KOPT-K1 (cell line): Measurements from ENCODE around the gene PTX4.

Experiments used
- H3K27ac ChIP-seq: fragments of 200-600 bp; sonication (generic); 2 replicates; pipeline ENCODE4 v1.5.1; 2016; ENCODE audit warnings: antibody characterized with exemption, mild to moderate bottlenecking, low read depth, low read length; ENCODE audit not compliant: poor library complexity, severe bottlenecking
- H3K36me3 ChIP-seq: fragments of 200-600 bp; sonication (generic); 2 replicates; pipeline ENCODE4 v1.5.1; 2017; ENCODE audit warnings: antibody characterized with exemption, mild to moderate bottlenecking, low read length, moderate library complexity; ENCODE audit not compliant: insufficient read depth
- H3K9me3 ChIP-seq: fragments of 200-600 bp; sonication (generic); 2 replicates; pipeline ENCODE4 v1.5.1; 2017; ENCODE audit warnings: antibody characterized with exemption, low read length, mild to moderate bottlenecking; ENCODE audit not compliant: insufficient read depth, poor library complexity, severe bottlenecking

The PTX4 gene

GRCh38 chr16:1454561-1454960 lies 34.2 kb downstream of the PTX4 start:
- peaks cover 53% of the 10 kb centered on the region; the same call in 1 of the 2 replicates for H3K36me3 ChIP-seq
- H3K27ac ChIP-seq, result no peak overlapping the region
- H3K9me3 ChIP-seq, result no peaks in the 10 kb centered on the region

DNA sequence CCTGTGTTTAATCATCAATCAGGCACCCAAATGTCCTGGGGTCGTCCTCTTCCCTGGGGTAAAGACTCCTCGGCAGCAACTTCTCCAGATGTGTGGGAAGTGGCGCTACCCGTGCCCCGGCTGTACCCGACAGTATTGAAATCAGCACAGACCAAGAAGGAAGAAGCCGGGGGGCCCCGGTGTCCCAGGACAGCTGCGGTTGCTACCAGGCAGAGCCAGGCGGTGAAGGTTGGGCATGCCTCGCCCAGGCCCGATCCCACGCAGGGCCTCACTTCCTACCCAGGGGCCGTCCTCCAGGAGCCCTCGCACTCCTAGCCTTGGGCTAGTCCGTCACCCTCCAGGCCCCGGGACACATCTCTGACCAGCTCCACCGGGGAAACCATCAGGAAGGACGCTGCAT lies 35.4 kb downstream of the PTX4 start:
- Histone ChIP-seq H3K9me3 (no peaks in the 10 kb centered on the region), H3K27ac (no peak overlapping the region), H3K36me3 (peaks cover 47% of the 10 kb centered on the region; the same call in 1 of the 2 replicates)

- Histone ChIP-seq H3K9me3 (no peaks in the 10 kb centered on the region), H3K36me3 (peaks cover 55% of the 10 kb centered on the region; the same call in 1 of the 2 replicates), H3K27ac (no peak overlapping the region)
Measured at GRCh38 chr16:1452530-1452929, 36.2 kb downstream of the PTX4 start.

GRCh38 chr16:1451702-1452392 lies 36.9 kb downstream of the PTX4 start:
- no peaks in the 10 kb centered on the region for H3K9me3 ChIP-seq
- H3K36me3 ChIP-seq, result peaks cover 57% of the 10 kb centered on the region; the same call in 1 of the 2 replicates
- H3K27ac ChIP-seq, result no peak overlapping the region

GRCh38 chr16:1450841-1451240 lies 37.9 kb downstream of the PTX4 start:
- H3K36me3 ChIP-seq, result peaks cover 54% of the 10 kb centered on the region; the same call in 1 of the 2 replicates
- no peak overlapping the region for H3K27ac ChIP-seq
- no peaks in the 10 kb centered on the region for H3K9me3 ChIP-seq

- Histone ChIP-seq H3K27ac (no peak overlapping the region), H3K9me3 (no peaks in the 10 kb centered on the region), H3K36me3 (peaks cover 48% of the 10 kb centered on the region; the same call in 1 of the 2 replicates)
Measured at GRCh38 chr16:1450218-1450617, 38.5 kb downstream of the PTX4 start.

DNA sequence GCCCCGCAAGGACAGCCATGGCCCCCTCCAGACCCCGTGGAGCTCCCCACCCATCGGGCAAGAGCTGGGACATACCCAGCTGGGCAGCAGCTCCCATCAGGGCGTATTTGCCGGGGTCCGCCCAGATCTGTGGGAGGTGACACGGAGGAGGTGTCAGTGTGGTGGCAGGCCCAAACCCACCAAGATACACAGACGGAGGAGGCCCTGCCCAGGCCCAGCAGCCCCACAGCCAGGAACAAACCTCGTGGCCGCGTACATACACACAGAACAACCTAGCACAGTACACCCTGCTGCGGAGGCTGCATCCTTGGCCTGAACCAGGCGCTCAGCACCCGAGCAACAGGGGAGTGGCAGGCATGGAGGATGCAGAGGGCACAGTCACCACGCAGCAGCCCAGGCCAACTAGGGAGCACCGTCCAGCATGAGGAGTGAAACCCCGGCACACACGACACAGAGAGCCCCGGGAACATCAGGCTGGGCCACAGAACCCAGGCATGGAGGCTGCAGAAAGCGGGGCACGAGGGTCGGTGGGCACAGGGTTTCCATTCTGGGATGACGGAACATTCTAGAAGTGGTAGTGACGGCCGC lies 39.4 kb downstream of the PTX4 start:
- Histone ChIP-seq H3K9me3 (no peaks in the 10 kb centered on the region), H3K27ac (no peak overlapping the region), H3K36me3 (peaks cover 39% of the 10 kb centered on the region; the same call in 1 of the 2 replicates)

GRCh38 chr16:1448536-1449116 lies 40.1 kb downstream of the PTX4 start:
- Histone ChIP-seq H3K9me3 (no peaks in the 10 kb centered on the region), H3K27ac (no peak overlapping the region), H3K36me3 (peaks cover 32% of the 10 kb centered on the region; the same call in 1 of the 2 replicates)

GRCh38 chr16:1447965-1448364 lies 40.8 kb downstream of the PTX4 start:
- H3K27ac ChIP-seq, result no peak overlapping the region
- H3K9me3 ChIP-seq, result no peaks in the 10 kb centered on the region
- H3K36me3 ChIP-seq, result peaks cover 26% of the 10 kb centered on the region; the same call in 1 of the 2 replicates

DNA sequence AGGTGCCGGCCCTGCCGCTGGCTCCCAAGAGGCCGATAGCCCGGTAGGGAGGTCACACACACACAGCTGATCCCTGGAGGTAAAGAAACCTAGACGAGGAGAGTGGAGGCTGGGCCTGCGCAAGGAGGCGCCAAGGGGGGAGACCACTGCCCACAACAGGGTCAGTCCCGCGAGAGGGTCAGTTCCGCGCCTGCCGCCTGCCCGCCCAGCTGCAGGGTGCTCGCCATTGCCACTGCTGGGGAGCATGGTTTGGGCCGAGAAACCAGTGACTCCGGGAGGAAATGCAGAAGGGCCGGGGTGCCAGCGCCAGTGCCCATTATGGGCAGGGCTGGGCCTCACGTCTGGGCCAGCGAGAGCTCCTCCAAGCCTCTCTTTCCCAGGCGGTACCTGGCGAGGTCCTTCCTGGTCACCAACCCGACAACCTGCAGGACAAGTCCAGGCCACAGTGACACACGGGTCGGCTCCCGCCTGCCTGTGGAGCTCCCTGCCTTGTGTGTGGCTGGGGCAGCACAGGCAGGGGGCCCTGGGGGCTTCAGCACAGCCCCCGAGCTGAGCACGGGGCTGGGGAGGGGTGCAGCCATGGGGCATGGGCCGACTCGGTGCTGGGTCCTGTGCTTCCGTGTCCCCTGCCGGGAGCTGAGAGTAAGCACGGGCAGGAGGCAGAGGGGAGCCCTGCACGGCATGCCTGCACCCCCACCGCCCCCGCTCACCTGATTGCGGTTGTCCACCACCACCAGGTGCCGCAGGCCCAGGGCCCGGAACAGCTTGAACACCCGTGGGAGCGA lies 42.3 kb downstream of the PTX4 start:
- Histone ChIP-seq H3K27ac (no peak overlapping the region), H3K9me3 (no peaks in the 10 kb centered on the region), H3K36me3 (peaks cover 15% of the 10 kb centered on the region; the same call in 1 of the 2 replicates)

DNA sequence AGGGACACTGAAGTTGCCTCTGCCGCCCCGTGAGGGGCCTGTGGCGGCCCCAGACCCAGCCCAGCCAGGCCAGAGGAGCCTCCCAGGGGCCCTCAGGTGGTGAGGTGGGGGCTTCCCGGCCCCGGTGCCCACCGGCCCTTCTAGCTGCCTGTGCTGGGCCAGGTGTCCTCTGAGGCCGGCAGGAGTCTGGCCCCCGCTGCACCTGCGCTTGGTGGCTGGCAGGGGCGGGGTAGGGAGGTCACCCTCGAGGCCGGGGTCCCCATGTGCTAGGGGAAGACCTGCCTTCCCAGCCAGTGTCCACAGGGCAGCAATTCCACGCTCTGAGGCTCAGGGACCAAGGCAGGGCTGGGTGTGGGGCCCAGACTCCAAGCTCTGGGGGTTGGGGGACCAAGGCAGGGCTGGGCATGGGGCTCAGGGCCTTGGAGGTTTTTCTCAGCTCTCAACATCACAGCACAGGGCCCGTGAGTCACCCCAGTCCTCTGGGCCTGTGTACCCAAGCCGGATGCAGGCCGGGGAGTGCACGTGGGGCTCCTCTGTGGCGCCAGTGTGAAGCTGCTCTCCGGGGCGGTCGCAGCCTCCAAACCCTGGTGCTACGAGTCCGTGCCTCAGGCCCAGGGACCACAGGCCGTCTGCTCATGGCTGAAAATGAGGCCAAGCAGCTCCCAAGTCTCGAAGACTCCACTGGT lies 43.1 kb downstream of the PTX4 start:
- H3K27ac ChIP-seq, result no peak overlapping the region
- H3K36me3 ChIP-seq, result peaks cover 12% of the 10 kb centered on the region; the same call in 1 of the 2 replicates
- no peaks in the 10 kb centered on the region for H3K9me3 ChIP-seq

DNA sequence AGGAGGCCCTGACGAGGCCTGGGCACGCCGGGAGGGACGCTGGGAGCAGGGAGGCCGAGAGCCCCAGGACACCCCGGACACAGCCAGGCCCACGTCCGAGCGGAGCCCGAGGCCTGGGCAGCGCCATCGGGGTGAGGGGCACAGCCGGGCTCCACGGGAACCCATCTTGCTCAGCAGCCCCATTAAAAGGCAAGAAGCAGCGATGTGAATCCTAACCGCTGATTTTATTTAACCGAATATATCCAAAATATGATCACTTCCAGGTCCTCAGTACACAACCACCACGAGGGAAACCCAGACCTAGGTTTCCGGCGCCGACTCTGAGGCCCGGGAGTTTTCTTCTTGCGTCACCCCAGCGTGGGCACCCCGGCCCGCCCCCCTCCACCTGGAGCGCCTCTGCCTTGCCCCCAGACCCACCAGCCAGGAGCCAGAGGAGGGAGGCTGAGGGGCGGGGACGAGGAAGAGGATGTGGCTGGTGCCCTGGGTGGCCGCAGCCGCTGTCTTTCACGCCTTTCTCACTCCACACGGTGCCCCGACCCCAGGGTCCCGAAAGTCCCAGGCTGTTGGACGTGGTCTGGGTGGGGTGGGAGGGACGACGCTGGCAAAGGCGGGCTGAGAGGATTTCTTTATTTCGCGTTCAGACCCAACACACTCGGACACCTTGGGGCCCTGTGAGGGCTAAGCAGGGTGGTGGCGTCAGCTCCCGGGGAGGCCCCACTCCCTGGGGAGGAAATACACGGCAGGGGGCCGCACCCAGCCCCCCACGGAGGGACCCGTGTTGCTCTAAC lies 43.8 kb downstream of the PTX4 start:
- Histone ChIP-seq H3K27ac (no peak overlapping the region), H3K9me3 (no peaks in the 10 kb centered on the region), H3K36me3 (peaks cover 12% of the 10 kb centered on the region; the same call in 1 of the 2 replicates)

- no peak within 1 kb of the TSS for H3K27ac ChIP-seq
- H3K9me3 ChIP-seq, result no peaks in the 10 kb centered on the region
- peaks cover 12% of the 10 kb centered on the region; the same call in 1 of the 2 replicates for H3K36me3 ChIP-seq
Measured at GRCh38 chr16:1443980-1444729, 44.6 kb downstream of the PTX4 start, which contains the start of gene CCDC154. TSS of gene CCDC154 (minus strand) at chr16:1444556. CDS start at chr16:1444322, 234 bp downstream.
